HepG2 (cell line): Measurements from ENCODE around the gene DSC3. TPM values are rescaled to one million over a fixed set of nuclear protein-coding genes. Genes with fewer than 3 reads are reported as not detected.

Source experiments
- ATAC-seq: fragments of 200-7000 bp; cut with Tn5 transposase; 3 replicates; pipeline ENCODE4 v1.9.1; 2020; ENCODE audit warnings: mild to moderate bottlenecking, moderate library complexity
- BruUV-seq: library from RNA; stranded (reverse); fragments of 400-500 nt; replicated peaks from 2 replicates; lab custom pipeline; 2021; lab: Mats Ljungman, UMichigan
- CTCF ChIA-PET: fragments of 300-600 bp; formaldehyde crosslinking; extraction: SDS; loops from one replicate; lab custom pipeline; 2021; ENCODE audit warnings: low total read pairs, inconsistent platforms, low intra/inter-chr PET ratio; lab: Yijun Ruan, JAX
- POLR2A ChIA-PET: fragments of 350-600 bp; sonication (Branson Sonifier 250); formaldehyde crosslinking; loops from one replicate; lab custom pipeline; 2020; ENCODE audit warnings: antibody characterized with exemption, inconsistent platforms; lab: Yijun Ruan, JAX
- DNase-seq: peaks from one replicate; pipeline ENCODE4 v3.0.0-alpha.2; 2015; ENCODE audit warnings: low spot score
- FAIRE-seq: peaks from 3 replicates; lab custom pipeline; 2011; peaks lifted over from hg19 to GRCh38; lab: Jason Lieb, UNC
- H2AFZ ChIP-seq: one replicate; pipeline ENCODE4 v1.6.1; 2011; ENCODE audit warnings: low read length, inconsistent platforms
- H3K27ac ChIP-seq: fragments of 300-600 bp; 3 replicates; pipeline ENCODE4 v1.8.0; 2011; ENCODE audit warnings: mixed run types, mild to moderate bottlenecking, mixed read lengths, low read length, inconsistent platforms; ENCODE audit not compliant: insufficient read depth; ENCODE audit errors: extremely low read length
- H3K27me3 ChIP-seq, 2 experiments: fragments of 200-600 bp in 1 of 2; 2 replicates in 1 of 2; 3 replicates in 1 of 2; pipeline versions ENCODE4 v1.6.0 to v1.8.0; 2011; ENCODE audit warnings: low read length in 2 of 2, mild to moderate bottlenecking in 2 of 2, moderate library complexity in 2 of 2, inconsistent platforms in 1 of 2; ENCODE audit not compliant: insufficient read depth in 2 of 2, control insufficient read depth in 1 of 2
- H3K36me3 ChIP-seq, 2 experiments: fragments of 200-600 bp in 1 of 2; replicated peaks in 1 of 2; 2 replicates in 1 of 2; 3 replicates in 1 of 2; pipeline versions ENCODE4 v1.5.1 to v1.8.0; 2011; ENCODE audit warnings: low read length in 2 of 2, inconsistent platforms in 1 of 2; ENCODE audit not compliant: insufficient read depth in 2 of 2, control insufficient read depth in 1 of 2
- H3K4me1 ChIP-seq: 2 replicates; pipeline ENCODE4 v1.5.1; 2012; ENCODE audit warnings: low read length, inconsistent platforms; ENCODE audit not compliant: insufficient read depth
- H3K4me2 ChIP-seq: 2 replicates; pipeline ENCODE4 v1.6.0; 2011; ENCODE audit warnings: low read depth, low read length, inconsistent platforms
- H3K4me3 ChIP-seq, 3 experiments: fragments of 200-600 bp in 1 of 3; sonication (generic), shearing (Covaris generic) in 1 of 3; replicated peaks in 1 of 3; 2 replicates each; pipeline ENCODE4 v1.5.1; 2011 to 2016; ENCODE audit warnings: low read length in 3 of 3, inconsistent platforms in 2 of 3, low read depth in 2 of 3, mild to moderate bottlenecking in 2 of 3, control low read depth in 1 of 3, mixed read lengths in 1 of 3; ENCODE audit not compliant: insufficient read depth in 1 of 3
- H3K79me2 ChIP-seq: one replicate; pipeline ENCODE4 v1.6.1; 2011; ENCODE audit warnings: low read length, inconsistent platforms; ENCODE audit not compliant: insufficient read depth
- H3K9ac ChIP-seq: 2 replicates; pipeline ENCODE4 v1.6.0; 2011; ENCODE audit warnings: mild to moderate bottlenecking, low read depth, low read length, inconsistent platforms; ENCODE audit not compliant: insufficient read depth
- H3K9me3 ChIP-seq: 2 replicates; pipeline ENCODE4 v1.5.1; 2012; ENCODE audit warnings: mild to moderate bottlenecking, low read length
- H4K20me1 ChIP-seq: 2 replicates; pipeline ENCODE4 v1.6.0; 2011; ENCODE audit warnings: inconsistent platforms, mild to moderate bottlenecking, low read length, moderate library complexity; ENCODE audit not compliant: insufficient read depth
- GABPA ChIP-seq, 2 experiments: IDR thresholded peaks; 2 replicates each; pipeline ENCODE4 v1.6.1; 2011 to 2016; ENCODE audit warnings: low read depth in 2 of 2, low read length in 1 of 2, missing biosample characterization in 1 of 2, missing genetic modification characterization in 1 of 2
- HDAC2 ChIP-seq: sonication (generic); formaldehyde crosslinking; IDR thresholded peaks from 2 replicates; pipeline ENCODE4 v1.4.0; 2020; ENCODE audit warnings: missing genetic modification reagents
- KLF12 ChIP-seq: sonication (generic); formaldehyde crosslinking; IDR thresholded peaks from 2 replicates; pipeline ENCODE4 v1.4.0; 2020; ENCODE audit warnings: missing genetic modification reagents, borderline replicate concordance
- MTA1 ChIP-seq: sonication (generic); formaldehyde crosslinking; IDR thresholded peaks from 2 replicates; pipeline ENCODE4 v1.4.0; 2020; ENCODE audit warnings: missing genetic modification reagents, mild to moderate bottlenecking, borderline replicate concordance
- MTF2 ChIP-seq: sonication (generic); formaldehyde crosslinking; IDR thresholded peaks from 2 replicates; pipeline ENCODE4 v1.5.0; 2020; ENCODE audit warnings: missing genetic modification reagents, borderline replicate concordance
- REPIN1 ChIP-seq: sonication (generic); formaldehyde crosslinking; IDR thresholded peaks from 2 replicates; pipeline ENCODE4 v1.8.0; 2022; ENCODE audit warnings: missing genetic modification reagents, low read depth, mild to moderate bottlenecking, borderline replicate concordance
- ZFP36L1 ChIP-seq: sonication (generic); formaldehyde crosslinking; IDR thresholded peaks from 2 replicates; pipeline ENCODE4 v1.8.0; 2022; ENCODE audit warnings: mild to moderate bottlenecking, missing genetic modification reagents, moderate library complexity
- ZNF431 ChIP-seq: sonication (generic); formaldehyde crosslinking; IDR thresholded peaks from 2 replicates; pipeline ENCODE4 v1.9.0; 2022; ENCODE audit warnings: missing genetic modification reagents, low read depth, mild to moderate bottlenecking, borderline replicate concordance
- ZNF746 ChIP-seq: sonication (generic); formaldehyde crosslinking; IDR thresholded peaks from 2 replicates; pipeline ENCODE4 v1.8.0; 2022; ENCODE audit warnings: mild to moderate bottlenecking, missing genetic modification reagents
- ZNF782 ChIP-seq: sonication (generic); formaldehyde crosslinking; IDR thresholded peaks from 2 replicates; pipeline ENCODE4 v1.4.0; 2020; ENCODE audit warnings: missing genetic modification reagents, mild to moderate bottlenecking, borderline replicate concordance
- WGBS: methylation state at CpG from one replicate; pipeline ENCODE4 v1.1.6; 2017; ENCODE audit warnings: low lambda C conversion rate; 5-methylcytosine and 5-hydroxymethylcytosine counted together
- in situ Hi-C: cut with HindIII; loops from 2 replicates; pipeline ENCODE4 v1.10.0; 2017; ENCODE audit warnings: low pct_unique_long_range_greater_than_20kb; ENCODE audit not compliant: extremely low pct_ligation_motif_present
- intact Hi-C: fragments of 100-400 bp; cut with micrococcal nuclease; formaldehyde crosslinking; loops from one replicate; pipeline ENCODE4 v1.10.0; 2022; ENCODE audit not compliant: unreplicated experiment
- polyA plus RNA-seq, 8 experiments: library from polyadenylated mRNA; depleted of rRNA in 3 of 8; stranded (reverse) in 7 of 8; unstranded in 1 of 8; fragments of >200 nt; fragmentation: Illumina TruSeq in 4 of 8; extraction: Trizol in 4 of 8; gene quantifications; 2 replicates each; pipeline versions ENCODE4 v1.2.1 to v1.2.3, GENCODE V29; 2011 to 2016; ENCODE audit warnings: low read depth in 4 of 8, missing spikeins in 1 of 8, mixed read lengths in 1 of 8; ENCODE audit not compliant: insufficient read depth in 1 of 8
- total RNA-seq, 5 experiments: library from RNA; depleted of rRNA; stranded (reverse); fragments of >200 nt; fragmentation: Illumina TruSeq; extraction: Trizol; gene quantifications; 2 replicates each; pipeline ENCODE4 v1.2.3, GENCODE V29; 2016; ENCODE audit warnings: low read depth in 1 of 5
- TF ChIP-seq, protein P1 (sequence below): fragments of 450-650 bp; IDR thresholded peaks from 2 replicates; pipeline ENCODE4 v1.6.1; 2016
- TF ChIP-seq, protein P2 (sequence below): sonication (generic); formaldehyde crosslinking; IDR thresholded peaks from 2 replicates; pipeline ENCODE4 v1.5.0; 2020; ENCODE audit warnings: mild to moderate bottlenecking, missing genetic modification reagents
- TF ChIP-seq, protein P3 (sequence below): sonication (generic); formaldehyde crosslinking; IDR thresholded peaks from 2 replicates; pipeline ENCODE4 v1.4.0; 2020; ENCODE audit warnings: mild to moderate bottlenecking, missing genetic modification reagents
- TF ChIP-seq, protein P4 (sequence below): sonication (generic); formaldehyde crosslinking; conservative IDR thresholded peaks from 2 replicates; pipeline ENCODE4 v1.4.0; 2020; ENCODE audit warnings: missing genetic modification reagents
- TF ChIP-seq, protein P5 (sequence below): sonication (generic); formaldehyde crosslinking; IDR thresholded peaks from 2 replicates; pipeline ENCODE4 v1.4.0; 2020; ENCODE audit warnings: missing genetic modification reagents

DSC3 gene
- total and polyA plus RNA-seq, 2 of the 13 experiments (the other 11 are each of a cell fraction or from before 2014, with no cell fraction given), result 0.05 to 0.38 TPM

DNA sequence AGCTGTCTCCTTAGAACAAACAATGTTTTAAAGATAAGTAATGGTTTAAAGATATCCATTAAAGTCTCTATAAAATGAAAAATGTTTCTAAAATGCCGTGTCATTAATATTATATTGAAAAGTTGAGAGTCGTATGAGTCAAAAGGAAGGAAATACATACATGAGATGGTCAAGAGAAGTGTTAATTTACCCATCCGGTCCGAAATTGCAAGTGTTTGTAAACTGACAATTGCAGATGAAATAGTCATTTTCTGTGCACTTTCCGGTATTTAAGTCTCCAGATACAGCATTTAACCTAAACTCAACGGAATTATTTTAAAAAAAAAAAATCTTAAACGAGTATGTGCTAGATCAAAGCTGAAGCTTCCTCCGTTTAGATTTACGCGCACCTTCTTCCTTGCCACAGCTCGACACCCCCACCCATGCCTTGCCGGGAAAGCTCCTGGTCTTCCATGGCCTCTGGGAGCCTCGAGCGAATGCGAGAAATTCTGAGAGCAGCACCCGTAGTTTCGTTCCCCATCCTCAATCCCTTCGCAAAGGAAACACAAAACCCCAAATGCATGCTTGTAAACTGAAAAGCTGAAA lies 1.8 kb downstream of the DSC3 start:
- no peak overlapping the region for H3K4me2 ChIP-seq
- no peaks in the 10 kb centered on the region for H3K79me2 ChIP-seq
- H3K36me3 ChIP-seq, result no peaks in the 10 kb centered on the region
- ChIA-PET POLR2A (no interaction called here), CTCF (no interaction called here)
- H3K27me3 ChIP-seq, result peaks cover 0 to 15% of the 10 kb centered on the region in 2 experiments; a peak in 4 of 5 replicates
- WGBS, result 81% methylated on average over 18 of the region's 18 CpGs
- H2AFZ ChIP-seq, result no peak overlapping the region
- peaks cover 13% of the 10 kb centered on the region for H3K4me1 ChIP-seq
- no TSS peak for BruUV-seq
- ATAC-seq, result no peak
- no peak for DNase-seq
- no peak for FAIRE-seq
- no peak overlapping the region for H3K27ac ChIP-seq
- no peaks in the 10 kb centered on the region for H4K20me1 ChIP-seq
- no peak overlapping the region for H3K9ac ChIP-seq
- H3K4me3 ChIP-seq, result no peak overlapping the region
- no peaks in the 10 kb centered on the region for H3K9me3 ChIP-seq
- in situ Hi-C loops (no loop called here), intact Hi-C loops (loop anchor here (10.0 kb wide), 1 partner anchor 64 kb away; the partner anchor contains the start of gene DSC2)
- TF ChIP-seq MTA1 (CRISPR knock-in tag) (no peak), KLF12 (CRISPR knock-in tag) (no peak), ZNF746 (CRISPR knock-in tag) (no peak), REPIN1 (CRISPR knock-in tag) (no peak), HDAC2 (CRISPR knock-in tag) (no peak), GABPA (IDR thresholded peaks at IDR 0.05; ENCODE audit: low read depth, low read length) (no peak), GABPA (CRISPR knock-in tag; IDR thresholded peaks at IDR 0.05; ENCODE audit: low read depth) (no peak), MTF2 (CRISPR knock-in tag) (no peak), ZFP36L1 (CRISPR knock-in tag) (no peak), ZNF431 (CRISPR knock-in tag) (no peak), ZNF782 (CRISPR knock-in tag) (no peak)
- TF ChIP-seq, protein P1, sequence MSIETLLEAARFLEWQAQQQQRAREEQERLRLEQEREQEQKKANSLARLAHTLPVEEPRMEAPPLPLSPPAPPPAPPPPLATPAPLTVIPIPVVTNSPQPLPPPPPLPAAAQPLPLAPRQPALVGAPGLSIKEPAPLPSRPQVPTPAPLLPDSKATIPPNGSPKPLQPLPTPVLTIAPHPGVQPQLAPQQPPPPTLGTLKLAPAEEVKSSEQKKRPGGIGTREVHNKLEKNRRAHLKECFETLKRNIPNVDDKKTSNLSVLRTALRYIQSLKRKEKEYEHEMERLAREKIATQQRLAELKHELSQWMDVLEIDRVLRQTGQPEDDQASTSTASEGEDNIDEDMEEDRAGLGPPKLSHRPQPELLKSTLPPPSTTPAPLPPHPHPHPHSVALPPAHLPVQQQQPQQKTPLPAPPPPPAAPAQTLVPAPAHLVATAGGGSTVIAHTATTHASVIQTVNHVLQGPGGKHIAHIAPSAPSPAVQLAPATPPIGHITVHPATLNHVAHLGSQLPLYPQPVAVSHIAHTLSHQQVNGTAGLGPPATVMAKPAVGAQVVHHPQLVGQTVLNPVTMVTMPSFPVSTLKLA, result no peak
- TF ChIP-seq, protein P2, sequence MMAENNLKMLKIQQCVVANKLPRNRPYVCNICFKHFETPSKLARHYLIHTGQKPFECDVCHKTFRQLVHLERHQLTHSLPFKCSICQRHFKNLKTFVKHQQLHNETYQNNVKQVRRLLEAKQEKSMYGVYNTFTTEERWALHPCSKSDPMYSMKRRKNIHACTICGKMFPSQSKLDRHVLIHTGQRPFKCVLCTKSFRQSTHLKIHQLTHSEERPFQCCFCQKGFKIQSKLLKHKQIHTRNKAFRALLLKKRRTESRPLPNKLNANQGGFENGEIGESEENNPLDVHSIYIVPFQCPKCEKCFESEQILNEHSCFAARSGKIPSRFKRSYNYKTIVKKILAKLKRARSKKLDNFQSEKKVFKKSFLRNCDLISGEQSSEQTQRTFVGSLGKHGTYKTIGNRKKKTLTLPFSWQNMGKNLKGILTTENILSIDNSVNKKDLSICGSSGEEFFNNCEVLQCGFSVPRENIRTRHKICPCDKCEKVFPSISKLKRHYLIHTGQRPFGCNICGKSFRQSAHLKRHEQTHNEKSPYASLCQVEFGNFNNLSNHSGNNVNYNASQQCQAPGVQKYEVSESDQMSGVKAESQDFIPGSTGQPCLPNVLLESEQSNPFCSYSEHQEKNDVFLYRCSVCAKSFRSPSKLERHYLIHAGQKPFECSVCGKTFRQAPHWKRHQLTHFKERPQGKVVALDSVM, result no peak
- TF ChIP-seq, protein P3, sequence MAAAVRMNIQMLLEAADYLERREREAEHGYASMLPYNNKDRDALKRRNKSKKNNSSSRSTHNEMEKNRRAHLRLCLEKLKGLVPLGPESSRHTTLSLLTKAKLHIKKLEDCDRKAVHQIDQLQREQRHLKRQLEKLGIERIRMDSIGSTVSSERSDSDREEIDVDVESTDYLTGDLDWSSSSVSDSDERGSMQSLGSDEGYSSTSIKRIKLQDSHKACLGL, result no peak
- TF ChIP-seq, protein P4, sequence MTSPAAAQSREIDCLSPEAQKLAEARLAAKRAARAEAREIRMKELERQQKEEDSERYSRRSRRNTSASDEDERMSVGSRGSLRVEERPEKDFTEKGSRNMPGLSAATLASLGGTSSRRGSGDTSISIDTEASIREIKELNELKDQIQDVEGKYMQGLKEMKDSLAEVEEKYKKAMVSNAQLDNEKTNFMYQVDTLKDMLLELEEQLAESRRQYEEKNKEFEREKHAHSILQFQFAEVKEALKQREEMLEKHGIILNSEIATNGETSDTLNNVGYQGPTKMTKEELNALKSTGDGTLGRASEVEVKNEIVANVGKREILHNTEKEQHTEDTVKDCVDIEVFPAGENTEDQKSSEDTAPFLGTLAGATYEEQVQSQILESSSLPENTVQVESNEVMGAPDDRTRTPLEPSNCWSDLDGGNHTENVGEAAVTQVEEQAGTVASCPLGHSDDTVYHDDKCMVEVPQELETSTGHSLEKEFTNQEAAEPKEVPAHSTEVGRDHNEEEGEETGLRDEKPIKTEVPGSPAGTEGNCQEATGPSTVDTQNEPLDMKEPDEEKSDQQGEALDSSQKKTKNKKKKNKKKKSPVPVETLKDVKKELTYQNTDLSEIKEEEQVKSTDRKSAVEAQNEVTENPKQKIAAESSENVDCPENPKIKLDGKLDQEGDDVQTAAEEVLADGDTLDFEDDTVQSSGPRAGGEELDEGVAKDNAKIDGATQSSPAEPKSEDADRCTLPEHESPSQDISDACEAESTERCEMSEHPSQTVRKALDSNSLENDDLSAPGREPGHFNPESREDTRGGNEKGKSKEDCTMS, result no peak
- TF ChIP-seq, protein P5, sequence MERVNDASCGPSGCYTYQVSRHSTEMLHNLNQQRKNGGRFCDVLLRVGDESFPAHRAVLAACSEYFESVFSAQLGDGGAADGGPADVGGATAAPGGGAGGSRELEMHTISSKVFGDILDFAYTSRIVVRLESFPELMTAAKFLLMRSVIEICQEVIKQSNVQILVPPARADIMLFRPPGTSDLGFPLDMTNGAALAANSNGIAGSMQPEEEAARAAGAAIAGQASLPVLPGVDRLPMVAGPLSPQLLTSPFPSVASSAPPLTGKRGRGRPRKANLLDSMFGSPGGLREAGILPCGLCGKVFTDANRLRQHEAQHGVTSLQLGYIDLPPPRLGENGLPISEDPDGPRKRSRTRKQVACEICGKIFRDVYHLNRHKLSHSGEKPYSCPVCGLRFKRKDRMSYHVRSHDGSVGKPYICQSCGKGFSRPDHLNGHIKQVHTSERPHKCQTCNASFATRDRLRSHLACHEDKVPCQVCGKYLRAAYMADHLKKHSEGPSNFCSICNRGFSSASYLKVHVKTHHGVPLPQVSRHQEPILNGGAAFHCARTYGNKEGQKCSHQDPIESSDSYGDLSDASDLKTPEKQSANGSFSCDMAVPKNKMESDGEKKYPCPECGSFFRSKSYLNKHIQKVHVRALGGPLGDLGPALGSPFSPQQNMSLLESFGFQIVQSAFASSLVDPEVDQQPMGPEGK (CRISPR knock-in tag), result no peak
